Neutrophil (primary cell): ENCODE data around the gene CD28.

Source experiments
- H3K27ac ChIP-seq: fragments of 200-600 bp; sonication (generic); 2 replicates; pipeline ENCODE4 v1.5.1; 2016; ENCODE audit warnings: mild to moderate bottlenecking, moderate library complexity
- H3K27me3 ChIP-seq: fragments of 200-600 bp; sonication (generic); 2 replicates; pipeline ENCODE4 v1.6.0; 2016; ENCODE audit warnings: mild to moderate bottlenecking
- H3K36me3 ChIP-seq: fragments of 200-600 bp; sonication (generic); 2 replicates; pipeline ENCODE4 v1.5.1; 2017
- H3K4me1 ChIP-seq, 2 experiments: fragments of 200-600 bp in 1 of 2; sonication (generic) in 1 of 2; 1 replicate in 1 of 2; 2 replicates in 1 of 2; pipeline versions ENCODE4 v1.5.1 to v1.6.1; 2013 to 2016; ENCODE audit warnings: low read depth in 1 of 2, low read length in 1 of 2, mild to moderate bottlenecking in 1 of 2, moderate library complexity in 1 of 2; ENCODE audit not compliant: control insufficient read depth in 1 of 2, insufficient read depth in 1 of 2
- H3K4me3 ChIP-seq, 2 experiments: fragments of 200-600 bp in 1 of 2; sonication (generic) in 1 of 2; 1 replicate in 1 of 2; 2 replicates in 1 of 2; pipeline ENCODE4 v1.5.1; 2013 to 2016; ENCODE audit warnings: low read depth in 1 of 2, low read length in 1 of 2, mild to moderate bottlenecking in 1 of 2, moderate library complexity in 1 of 2
- H3K9me3 ChIP-seq: fragments of 200-600 bp; sonication (generic); 2 replicates; pipeline ENCODE4 v1.5.1; 2016
- TF ChIP-seq, protein P1 (sequence below): fragments of 200-600 bp; sonication (generic); IDR thresholded peaks from 2 replicates; pipeline ENCODE4 v1.5.1; 2016; ENCODE audit warnings: antibody characterized with exemption

The CD28 gene

DNA sequence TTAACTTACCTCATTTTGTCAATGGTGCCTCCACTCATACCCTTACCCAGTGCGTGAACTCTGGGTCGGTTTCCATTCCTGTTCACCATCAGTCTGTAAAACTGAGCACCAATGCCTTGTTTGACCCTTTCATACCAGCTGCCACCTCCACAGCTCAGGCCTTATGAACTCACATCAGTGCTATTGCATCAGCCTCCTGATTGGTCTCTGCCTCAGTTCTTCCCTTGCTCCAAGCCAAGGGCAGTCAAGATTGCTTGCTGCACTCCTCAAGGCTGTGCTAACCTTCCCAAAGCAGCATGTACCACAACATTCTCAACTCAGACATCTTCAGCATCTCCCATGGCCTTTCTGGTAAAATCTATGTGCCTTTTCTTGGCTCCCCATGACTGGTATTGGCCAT lies 9.3 kb downstream of the CD28 start:
- no peaks in the 10 kb centered on the region for H3K4me1 ChIP-seq
- no peak overlapping the region for H3K4me3 ChIP-seq
- H3K36me3 ChIP-seq: no peaks in the 10 kb centered on the region
- no peak overlapping the region for H3K27ac ChIP-seq
- no peaks in the 10 kb centered on the region for H3K27me3 ChIP-seq
- TF ChIP-seq, protein P1, sequence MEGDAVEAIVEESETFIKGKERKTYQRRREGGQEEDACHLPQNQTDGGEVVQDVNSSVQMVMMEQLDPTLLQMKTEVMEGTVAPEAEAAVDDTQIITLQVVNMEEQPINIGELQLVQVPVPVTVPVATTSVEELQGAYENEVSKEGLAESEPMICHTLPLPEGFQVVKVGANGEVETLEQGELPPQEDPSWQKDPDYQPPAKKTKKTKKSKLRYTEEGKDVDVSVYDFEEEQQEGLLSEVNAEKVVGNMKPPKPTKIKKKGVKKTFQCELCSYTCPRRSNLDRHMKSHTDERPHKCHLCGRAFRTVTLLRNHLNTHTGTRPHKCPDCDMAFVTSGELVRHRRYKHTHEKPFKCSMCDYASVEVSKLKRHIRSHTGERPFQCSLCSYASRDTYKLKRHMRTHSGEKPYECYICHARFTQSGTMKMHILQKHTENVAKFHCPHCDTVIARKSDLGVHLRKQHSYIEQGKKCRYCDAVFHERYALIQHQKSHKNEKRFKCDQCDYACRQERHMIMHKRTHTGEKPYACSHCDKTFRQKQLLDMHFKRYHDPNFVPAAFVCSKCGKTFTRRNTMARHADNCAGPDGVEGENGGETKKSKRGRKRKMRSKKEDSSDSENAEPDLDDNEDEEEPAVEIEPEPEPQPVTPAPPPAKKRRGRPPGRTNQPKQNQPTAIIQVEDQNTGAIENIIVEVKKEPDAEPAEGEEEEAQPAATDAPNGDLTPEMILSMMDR: no peak
- no peaks in the 10 kb centered on the region for H3K9me3 ChIP-seq

DNA sequence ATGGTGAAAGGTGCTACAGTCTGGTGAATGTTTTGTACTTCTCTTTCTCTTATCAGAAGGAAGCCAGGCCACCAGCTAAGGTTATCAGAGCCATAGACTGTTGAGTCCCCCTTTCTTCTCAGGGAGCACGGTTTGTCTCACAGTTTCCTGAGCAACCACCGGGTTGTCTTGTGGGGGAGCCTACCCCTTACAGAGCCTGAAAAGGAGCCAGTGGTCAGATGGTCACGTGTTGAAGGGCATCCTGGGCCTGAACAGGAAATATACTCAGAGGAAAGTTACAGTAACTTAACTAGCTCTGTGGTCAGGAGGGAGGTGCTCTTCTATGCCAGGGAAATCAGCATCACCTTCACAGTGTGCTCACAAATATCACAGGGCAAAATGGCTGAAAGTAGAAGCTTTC lies 11.6 kb downstream of the CD28 start:
- no peaks in the 10 kb centered on the region for H3K4me1 ChIP-seq
- H3K9me3 ChIP-seq: no peaks in the 10 kb centered on the region
- H3K27me3 ChIP-seq: no peaks in the 10 kb centered on the region
- TF ChIP-seq, protein P1: no peak
- no peak overlapping the region for H3K27ac ChIP-seq
- H3K4me3 ChIP-seq: no peak overlapping the region
- H3K36me3 ChIP-seq: no peaks in the 10 kb centered on the region

DNA sequence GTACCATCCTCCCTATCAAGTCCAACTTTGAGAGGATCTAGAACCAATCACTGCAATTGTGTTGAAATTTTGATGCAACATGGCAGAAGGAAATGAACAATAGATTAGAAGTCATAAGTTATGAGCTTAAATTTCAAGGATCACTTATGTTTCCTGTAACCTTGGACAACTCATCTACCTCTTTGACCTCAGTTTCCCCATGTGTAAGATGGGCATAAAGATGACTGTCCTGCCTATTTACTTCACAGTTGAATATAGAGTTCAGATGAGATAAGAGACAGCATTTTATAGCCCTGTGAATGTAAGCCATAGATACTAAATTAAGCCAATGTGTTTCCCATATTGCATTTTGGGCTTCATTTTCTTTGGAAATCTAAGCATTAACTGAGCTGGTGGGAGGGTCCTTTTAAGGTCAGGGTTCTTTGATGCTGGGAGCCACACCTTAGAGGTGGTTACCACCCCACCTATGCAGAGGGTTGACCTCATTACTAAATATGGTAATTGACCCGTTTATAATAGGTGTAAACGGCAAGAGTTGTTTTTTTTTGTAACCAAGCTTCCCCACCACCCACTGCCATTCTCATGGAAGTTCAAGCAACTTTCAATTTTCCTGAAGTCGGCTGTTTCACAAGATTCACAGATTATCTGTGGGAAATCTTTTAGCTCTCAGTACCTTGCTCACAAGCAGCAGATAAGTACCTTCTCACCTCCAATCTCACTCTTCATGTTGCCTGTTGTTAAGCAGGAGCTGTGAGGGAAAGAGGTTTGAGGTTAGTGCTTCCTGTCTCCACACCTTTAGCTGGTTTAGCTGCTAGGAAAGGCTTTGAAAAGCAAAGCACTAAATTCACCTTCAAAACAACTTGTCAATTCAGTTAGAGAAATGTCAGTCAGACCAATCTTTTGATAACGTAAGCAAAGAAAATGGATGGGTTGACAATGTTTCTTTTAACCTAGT lies 13.3 kb downstream of the CD28 start:
- no peak overlapping the region for H3K4me3 ChIP-seq
- H3K36me3 ChIP-seq: no peaks in the 10 kb centered on the region
- H3K27ac ChIP-seq: no peak overlapping the region
- no peaks in the 10 kb centered on the region for H3K9me3 ChIP-seq
- no peaks in the 10 kb centered on the region for H3K27me3 ChIP-seq
- TF ChIP-seq, protein P1: no peak
- H3K4me1 ChIP-seq: no peaks in the 10 kb centered on the region

DNA sequence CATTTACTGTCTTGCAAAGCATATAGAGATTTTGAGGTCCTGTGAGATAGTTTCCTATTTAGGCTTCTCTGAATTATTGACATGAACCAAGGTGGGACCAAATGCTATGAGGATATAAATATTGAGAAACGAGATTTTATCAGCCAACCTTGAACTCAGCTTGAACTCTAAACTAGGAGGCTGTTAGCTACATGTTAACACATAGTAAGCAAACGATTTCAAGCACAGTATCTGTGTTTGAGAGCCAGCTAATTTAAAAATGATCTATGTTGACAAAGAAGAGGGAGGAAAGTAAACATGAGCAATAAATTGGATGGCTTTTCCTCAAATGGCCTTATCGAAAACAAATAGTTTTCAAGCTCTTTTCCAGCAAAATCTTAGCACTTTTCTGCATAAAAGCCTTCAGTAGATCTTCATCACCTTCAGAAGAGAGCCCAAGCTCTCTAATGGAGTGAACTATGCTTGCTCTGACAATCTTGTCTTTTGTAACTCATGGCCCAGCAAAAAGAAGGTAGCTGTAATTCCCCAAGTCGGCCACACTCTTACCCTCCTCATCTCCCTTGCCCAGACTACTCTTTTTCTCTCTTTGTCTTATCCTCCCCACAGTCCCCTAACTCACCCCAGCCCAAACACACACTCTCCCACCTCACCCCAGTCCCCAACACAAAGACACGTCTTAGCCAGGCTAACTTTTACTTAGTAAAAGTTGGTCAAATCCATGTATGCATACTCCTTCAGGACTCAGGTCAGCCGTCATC lies 14.7 kb downstream of the CD28 start:
- Histone ChIP-seq H3K4me1 (no peaks in the 10 kb centered on the region), H3K27ac (no peak overlapping the region)

DNA sequence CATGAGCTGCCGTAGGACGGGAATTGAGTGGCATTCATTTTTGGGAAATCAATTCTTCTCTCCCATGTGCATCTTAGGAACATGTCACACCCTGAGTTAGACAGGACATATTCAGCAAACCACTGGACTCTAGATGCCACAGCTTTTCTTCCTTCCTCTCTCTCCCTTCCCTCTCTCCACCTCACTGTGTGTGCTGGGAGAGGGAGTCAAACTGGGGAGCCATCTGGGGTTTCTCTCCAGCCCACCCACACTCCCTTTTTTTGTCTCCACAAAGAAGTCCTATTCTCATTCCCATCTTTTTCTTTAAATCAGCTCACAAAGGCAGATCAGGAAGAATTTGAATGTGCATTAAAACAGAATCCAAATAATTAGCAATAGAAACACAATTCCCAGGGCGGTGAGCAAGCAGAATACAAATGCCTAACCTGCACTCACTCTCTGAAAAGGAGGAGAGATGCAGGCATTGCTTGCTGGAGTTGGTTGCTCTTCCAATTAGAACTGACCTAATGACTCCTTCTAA lies 15.4 kb downstream of the CD28 start:
- no peak overlapping the region for H3K27ac ChIP-seq
- no peaks in the 10 kb centered on the region for H3K36me3 ChIP-seq
- H3K27me3 ChIP-seq: no peaks in the 10 kb centered on the region
- TF ChIP-seq, protein P1: no peak
- no peaks in the 10 kb centered on the region for H3K9me3 ChIP-seq
- H3K4me3 ChIP-seq: no peak overlapping the region
- H3K4me1 ChIP-seq: no peaks in the 10 kb centered on the region

More for the DNA sequence above, 14.7 kb downstream of the CD28 start:
- Histone ChIP-seq H3K27me3 (no peaks in the 10 kb centered on the region), H3K4me3 (no peak overlapping the region), H3K36me3 (no peaks in the 10 kb centered on the region), H3K9me3 (no peaks in the 10 kb centered on the region)
- TF ChIP-seq, protein P1: no peak
